Caco-2 (cell line): ENCODE results near the gene NUAK1. TPM values are rescaled to one million over a fixed set of nuclear protein-coding genes. Genes with fewer than 3 reads are reported as not detected.

ENCODE experiments used
- BruUV-seq: library from RNA; stranded (reverse); fragments of 400-500 nt; replicated peaks from 2 replicates; lab custom pipeline; 2021; lab: Mats Ljungman, UMichigan
- CTCF ChIA-PET: fragments of 300-600 bp; sonication (Branson Sonifier 250); formaldehyde crosslinking; loops from one replicate; lab custom pipeline; 2022; ENCODE audit warnings: antibody characterized with exemption; lab: Charles Lee
- POLR2A ChIA-PET: fragments of 300-600 bp; sonication (Branson Sonifier 250); formaldehyde crosslinking; loops from one replicate; lab custom pipeline; 2022; ENCODE audit warnings: antibody characterized with exemption; lab: Charles Lee
- DNase-seq, 2 experiments: peaks; one replicate each; pipeline versions ENCODE4 v3.0.0 to v3.0.0-alpha.2; 2020 to 2022
- H3K27me3 ChIP-seq: replicated peaks from 2 replicates; pipeline ENCODE4 v1.6.0; 2011; ENCODE audit warnings: low read length; ENCODE audit not compliant: control insufficient read depth, insufficient read depth
- H3K36me3 ChIP-seq: 2 replicates; pipeline ENCODE4 v1.5.1; 2011; ENCODE audit warnings: low read length; ENCODE audit not compliant: control insufficient read depth, insufficient read depth
- H3K4me1 ChIP-seq: fragments of 250-450 bp; sonication (Bioruptor Pico); 2 replicates; pipeline ENCODE4 v1.5.1; 2020; ENCODE audit warnings: mild to moderate bottlenecking
- H3K4me3 ChIP-seq: 2 replicates; pipeline ENCODE4 v1.5.1; 2011; ENCODE audit warnings: low read depth, mild to moderate bottlenecking, control low read depth, low read length
- H3K9me3 ChIP-seq: fragments of 250-450 bp; sonication (Bioruptor Pico); 2 replicates; pipeline ENCODE4 v1.5.1; 2020; ENCODE audit warnings: mild to moderate bottlenecking, moderate library complexity
- H3K27ac Mint-ChIP-seq: one replicate; pipeline ENCODE4 v1.8.0; 2022; ENCODE audit warnings: mixed read lengths; ENCODE audit not compliant: unreplicated experiment
- H3K27me3 Mint-ChIP-seq: one replicate; pipeline ENCODE4 v1.8.0; 2022; ENCODE audit warnings: mixed read lengths; ENCODE audit not compliant: insufficient read depth, unreplicated experiment
- H3K36me3 Mint-ChIP-seq: one replicate; pipeline ENCODE4 v1.8.0; 2022; ENCODE audit warnings: mild to moderate bottlenecking, mixed read lengths; ENCODE audit not compliant: insufficient read depth, unreplicated experiment
- H3K4me1 Mint-ChIP-seq: one replicate; pipeline ENCODE4 v1.8.0; 2022; ENCODE audit warnings: low read depth, mixed read lengths; ENCODE audit not compliant: unreplicated experiment
- H3K4me3 Mint-ChIP-seq: one replicate; pipeline ENCODE4 v1.8.0; 2022; ENCODE audit warnings: mild to moderate bottlenecking, moderate library complexity, mixed read lengths; ENCODE audit not compliant: unreplicated experiment
- H3K9me3 Mint-ChIP-seq: one replicate; pipeline ENCODE4 v1.8.0; 2022; ENCODE audit warnings: mixed read lengths; ENCODE audit not compliant: unreplicated experiment
- CTCF ChIP-seq, 2 experiments: fragments of 200-600 bp in 1 of 2; IDR thresholded peaks; 1 replicate in 1 of 2; 2 replicates in 1 of 2; pipeline versions ENCODE4 v1.5.1 to v1.8.0; 2011 to 2022; ENCODE audit warnings: antibody characterized with exemption in 1 of 2, control low read depth in 1 of 2, inconsistent platforms in 1 of 2, low read depth in 1 of 2, low read length in 1 of 2, mild to moderate bottlenecking in 1 of 2, moderate library complexity in 1 of 2; ENCODE audit not compliant: insufficient read depth in 1 of 2, severe bottlenecking in 1 of 2, unreplicated experiment in 1 of 2
- intact Hi-C: fragments of 100-400 bp; cut with micrococcal nuclease; formaldehyde crosslinking; loops from one replicate; pipeline ENCODE4 v1.10.0; 2022; ENCODE audit not compliant: unreplicated experiment
- total RNA-seq: library from RNA; stranded (reverse); gene quantifications from 2 replicates; pipeline ENCODE4 v1.2.3, GENCODE V29; 2022

The NUAK1 gene
- total RNA-seq, 1 experiment from 2014 or later = 3.7 TPM

GRCh38 chr12:106109168-106109910 is 29.4 kb downstream of the NUAK1 start:
- BruUV-seq = no TSS peak
- H3K4me3 Mint-ChIP-seq = peak overlapping the region; percentile 37
- DNase-seq = no peak
- POLR2A ChIA-PET = interaction anchor here (0.6 to 0.9 kb wide), 2 partner anchors 24 to 689 kb away, joined by 3 read pairs; no protein-coding TSS in a partner anchor
- H3K36me3 Mint-ChIP-seq = peaks cover 1% of the 10 kb centered on the region
- Histone ChIP-seq H3K4me3 (no peak overlapping the region), H3K36me3 (no peaks in the 10 kb centered on the region), H3K4me1 (peaks cover 49% of the 10 kb centered on the region), H3K27me3 (no peaks in the 10 kb centered on the region), H3K9me3 (no peaks in the 10 kb centered on the region)
- H3K9me3 Mint-ChIP-seq = no peaks in the 10 kb centered on the region
- H3K27me3 Mint-ChIP-seq = no peaks in the 10 kb centered on the region
- intact Hi-C loops = no loop called here
- no peak for TF ChIP-seq CTCF (IDR thresholded peaks at IDR 0.05; ENCODE audit: insufficient read depth in 1 of 2, low read depth in 1 of 2, low read length in 1 of 2, severe bottlenecking in 1 of 2, unreplicated experiment in 1 of 2)
- CTCF ChIA-PET = no interaction called here
- H3K4me1 Mint-ChIP-seq = peaks cover 33% of the 10 kb centered on the region
- H3K27ac Mint-ChIP-seq = peak overlapping the region; percentile 59

- Mint-ChIP-seq H3K27me3 (no peaks in the 10 kb centered on the region), H3K4me3 (no peak overlapping the region), H3K9me3 (no peaks in the 10 kb centered on the region), H3K4me1 (peaks cover 33% of the 10 kb centered on the region), H3K36me3 (peaks cover 6% of the 10 kb centered on the region), H3K27ac (peak overlapping the region; percentile 51)
- no peaks in the 10 kb centered on the region for H3K27me3 ChIP-seq
- POLR2A ChIA-PET = no interaction called here
- no peaks in the 10 kb centered on the region for H3K9me3 ChIP-seq
- no peaks in the 10 kb centered on the region for H3K36me3 ChIP-seq
- intact Hi-C loops = loop anchor here (1.0 kb wide), 1 partner anchor 15 kb away; no protein-coding TSS in a partner anchor
- CTCF ChIA-PET = interaction anchor here (1.3 kb wide), 1 partner anchor 28 kb away, joined by 3 read pairs; no protein-coding TSS in a partner anchor
- H3K4me1 ChIP-seq = peaks cover 49% of the 10 kb centered on the region
- DNase-seq = no peak
- BruUV-seq = no TSS peak
- H3K4me3 ChIP-seq = no peak overlapping the region
- no peak for TF ChIP-seq CTCF (IDR thresholded peaks at IDR 0.05; ENCODE audit: insufficient read depth in 1 of 2, low read depth in 1 of 2, low read length in 1 of 2, severe bottlenecking in 1 of 2, unreplicated experiment in 1 of 2)
Measured at GRCh38 chr12:106108185-106108835, 30.4 kb downstream of the NUAK1 start.

GRCh38 chr12:106107566-106107965 is 31.2 kb downstream of the NUAK1 start:
- Histone ChIP-seq H3K4me1 (peaks cover 49% of the 10 kb centered on the region), H3K4me3 (no peak overlapping the region), H3K36me3 (no peaks in the 10 kb centered on the region), H3K9me3 (no peaks in the 10 kb centered on the region), H3K27me3 (no peaks in the 10 kb centered on the region)
- ChIA-PET CTCF (interaction anchor here (0.7 to 1.3 kb wide), 2 partner anchors 29 to 83 kb away, joined by 3 to 4 read pairs; no protein-coding TSS in a partner anchor), POLR2A (no interaction called here)
- Mint-ChIP-seq H3K9me3 (no peaks in the 10 kb centered on the region), H3K27me3 (no peaks in the 10 kb centered on the region), H3K4me1 (peaks cover 33% of the 10 kb centered on the region), H3K36me3 (peaks cover 6% of the 10 kb centered on the region), H3K4me3 (no peak overlapping the region), H3K27ac (peak overlapping the region; percentile 51)
- intact Hi-C loops = loop anchor here (1.0 to 2.0 kb wide), 2 partner anchors 8 to 25 kb away; no protein-coding TSS in a partner anchor
- no peak for DNase-seq
- no TSS peak for BruUV-seq
- TF ChIP-seq CTCF (IDR thresholded peaks at IDR 0.05; ENCODE audit: insufficient read depth in 1 of 2, low read depth in 1 of 2, low read length in 1 of 2, severe bottlenecking in 1 of 2, unreplicated experiment in 1 of 2) = no peak
